HEK293 (cell line): ENCODE measurements around the gene ZNF468.
"Not testable (repeated sequence)": the region's sequence is repeated elsewhere in the genome, so short reads cannot be mapped to it uniquely, and the experiment has no call there.

Source experiments
- CTCF ChIA-PET: fragments of 350-600 bp; formaldehyde crosslinking; extraction: SDS; loops from one replicate; lab custom pipeline; 2021; ENCODE audit warnings: antibody characterized with exemption; lab: Yijun Ruan, JAX
- POLR2A ChIA-PET: fragments of 300-600 bp; formaldehyde crosslinking; extraction: SDS; loops from one replicate; lab custom pipeline; 2020; ENCODE audit warnings: antibody characterized with exemption, inconsistent platforms; lab: Yijun Ruan, JAX
- H3K27ac ChIP-seq: fragments of 200-500 bp; sonication (Bioruptor generic); 2 replicates; pipeline ENCODE4 v1.5.1; 2014; ENCODE audit warnings: low read depth, low read length, control low read depth, inconsistent platforms; ENCODE audit errors: extremely low read depth
- H3K36me3 ChIP-seq, 2 experiments: fragments of 200-500 bp in 1 of 2; sonication (Bioruptor generic) in 1 of 2; 1 replicate in 1 of 2; 2 replicates in 1 of 2; pipeline ENCODE4 v1.5.1; 2014 to 2017; ENCODE audit warnings: inconsistent platforms in 2 of 2, low read length in 2 of 2; ENCODE audit not compliant: control insufficient read depth in 2 of 2, insufficient read depth in 1 of 2
- H3K4me1 ChIP-seq: fragments of 200-500 bp; sonication (Bioruptor generic); 2 replicates; pipeline ENCODE4 v1.5.1; 2014; ENCODE audit warnings: mild to moderate bottlenecking, low read length, inconsistent platforms; ENCODE audit not compliant: control insufficient read depth, insufficient read depth
- H3K4me3 ChIP-seq: 2 replicates; pipeline ENCODE4 v1.5.1; 2011; ENCODE audit warnings: low read depth, mild to moderate bottlenecking, control low read depth, low read length, moderate library complexity
- H3K9me3 ChIP-seq: fragments of 200-500 bp; sonication (Bioruptor generic); 2 replicates; pipeline ENCODE4 v1.5.1; 2014; ENCODE audit warnings: low read depth, low read length, inconsistent platforms; ENCODE audit not compliant: control insufficient read depth, insufficient read depth
- MYNN ChIP-seq: fragments of 450-650 bp; formaldehyde crosslinking; IDR thresholded peaks from 2 replicates; pipeline ENCODE4 v1.5.1; 2016; ENCODE audit warnings: missing biosample characterization, missing genetic modification characterization, borderline replicate concordance
- YY2 ChIP-seq: fragments of 450-650 bp; formaldehyde crosslinking; IDR thresholded peaks from 2 replicates; pipeline ENCODE4 v1.5.1; 2016; ENCODE audit warnings: missing biosample characterization, missing genetic modification characterization
- ZNF114 ChIP-seq: fragments of 450-650 bp; formaldehyde crosslinking; IDR thresholded peaks from 2 replicates; pipeline ENCODE4 v1.5.0; 2017; ENCODE audit warnings: missing biosample characterization, missing genetic modification characterization
- ZNF623 ChIP-seq: fragments of 450-650 bp; formaldehyde crosslinking; IDR thresholded peaks from 2 replicates; pipeline ENCODE4 v1.5.1; 2016; ENCODE audit warnings: missing biosample characterization, missing genetic modification characterization
- ZNF660 ChIP-seq: fragments of 450-650 bp; IDR thresholded peaks from 2 replicates; pipeline ENCODE4 v1.5.1; 2018; ENCODE audit warnings: missing biosample characterization, mild to moderate bottlenecking, missing genetic modification characterization
- ZNF670 ChIP-seq: fragments of 450-650 bp; formaldehyde crosslinking; IDR thresholded peaks from 2 replicates; pipeline ENCODE4 v1.5.1; 2016; ENCODE audit warnings: missing biosample characterization, missing genetic modification characterization, low read depth
- ZNF785 ChIP-seq: fragments of 450-650 bp; formaldehyde crosslinking; IDR thresholded peaks from 2 replicates; pipeline ENCODE4 v1.5.1; 2016; ENCODE audit warnings: missing biosample characterization, missing genetic modification characterization
- TF ChIP-seq, protein P1 (sequence below): fragments of 450-650 bp; formaldehyde crosslinking; IDR thresholded peaks from 2 replicates; pipeline ENCODE4 v1.5.1; 2016; ENCODE audit warnings: missing biosample characterization, missing genetic modification characterization
- TF ChIP-seq, protein P2 (sequence below): fragments of 450-650 bp; formaldehyde crosslinking; IDR thresholded peaks from 2 replicates; pipeline ENCODE4; 2016; ENCODE audit warnings: missing biosample characterization, missing genetic modification characterization
- TF ChIP-seq, protein P3 (sequence below): fragments of 450-650 bp; formaldehyde crosslinking; IDR thresholded peaks from 2 replicates; pipeline ENCODE4 v1.5.1; 2016; ENCODE audit warnings: missing biosample characterization, missing genetic modification characterization, borderline replicate concordance

The ZNF468 gene

DNA sequence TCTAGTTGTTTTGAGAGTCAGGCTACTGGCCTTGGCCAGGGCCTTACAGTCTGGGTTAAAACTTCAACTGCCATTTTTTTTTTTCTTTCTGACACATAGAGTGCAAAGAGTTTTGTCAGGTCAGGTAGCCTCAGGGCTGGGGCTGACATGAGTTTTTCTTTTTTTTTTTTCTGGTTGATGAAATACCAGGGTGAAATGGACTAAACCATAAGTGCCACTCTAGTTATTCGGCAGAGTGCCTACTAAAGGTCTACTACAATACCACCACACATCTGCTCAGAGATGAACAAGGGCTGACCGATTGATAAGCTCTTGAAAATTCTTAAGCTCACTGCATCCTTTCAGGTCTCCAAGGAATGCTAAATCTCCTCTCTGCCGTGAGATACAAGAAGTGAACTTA lies 44.4 kb upstream of the ZNF468 start:
- CTCF ChIA-PET: no interaction called here
- Histone ChIP-seq H3K27ac (no peak overlapping the region), H3K4me1 (no peaks in the 10 kb centered on the region), H3K36me3 (peaks cover 0 to under 1% of the 10 kb centered on the region in 2 experiments; a peak in 1 of 3 replicates), H3K9me3 (no peaks in the 10 kb centered on the region), H3K4me3 (no peak overlapping the region)
- POLR2A ChIA-PET: interaction anchor here (0.6 kb wide), 1 partner anchor 24 kb away, joined by 3 read pairs; no protein-coding TSS in a partner anchor
- no peak for TF ChIP-seq MYNN (tag by site-specific recombination)
- TF ChIP-seq, protein P1, sequence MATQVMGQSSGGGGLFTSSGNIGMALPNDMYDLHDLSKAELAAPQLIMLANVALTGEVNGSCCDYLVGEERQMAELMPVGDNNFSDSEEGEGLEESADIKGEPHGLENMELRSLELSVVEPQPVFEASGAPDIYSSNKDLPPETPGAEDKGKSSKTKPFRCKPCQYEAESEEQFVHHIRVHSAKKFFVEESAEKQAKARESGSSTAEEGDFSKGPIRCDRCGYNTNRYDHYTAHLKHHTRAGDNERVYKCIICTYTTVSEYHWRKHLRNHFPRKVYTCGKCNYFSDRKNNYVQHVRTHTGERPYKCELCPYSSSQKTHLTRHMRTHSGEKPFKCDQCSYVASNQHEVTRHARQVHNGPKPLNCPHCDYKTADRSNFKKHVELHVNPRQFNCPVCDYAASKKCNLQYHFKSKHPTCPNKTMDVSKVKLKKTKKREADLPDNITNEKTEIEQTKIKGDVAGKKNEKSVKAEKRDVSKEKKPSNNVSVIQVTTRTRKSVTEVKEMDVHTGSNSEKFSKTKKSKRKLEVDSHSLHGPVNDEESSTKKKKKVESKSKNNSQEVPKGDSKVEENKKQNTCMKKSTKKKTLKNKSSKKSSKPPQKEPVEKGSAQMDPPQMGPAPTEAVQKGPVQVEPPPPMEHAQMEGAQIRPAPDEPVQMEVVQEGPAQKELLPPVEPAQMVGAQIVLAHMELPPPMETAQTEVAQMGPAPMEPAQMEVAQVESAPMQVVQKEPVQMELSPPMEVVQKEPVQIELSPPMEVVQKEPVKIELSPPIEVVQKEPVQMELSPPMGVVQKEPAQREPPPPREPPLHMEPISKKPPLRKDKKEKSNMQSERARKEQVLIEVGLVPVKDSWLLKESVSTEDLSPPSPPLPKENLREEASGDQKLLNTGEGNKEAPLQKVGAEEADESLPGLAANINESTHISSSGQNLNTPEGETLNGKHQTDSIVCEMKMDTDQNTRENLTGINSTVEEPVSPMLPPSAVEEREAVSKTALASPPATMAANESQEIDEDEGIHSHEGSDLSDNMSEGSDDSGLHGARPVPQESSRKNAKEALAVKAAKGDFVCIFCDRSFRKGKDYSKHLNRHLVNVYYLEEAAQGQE (tag by site-specific recombination): no peak
- TF ChIP-seq, protein P2, sequence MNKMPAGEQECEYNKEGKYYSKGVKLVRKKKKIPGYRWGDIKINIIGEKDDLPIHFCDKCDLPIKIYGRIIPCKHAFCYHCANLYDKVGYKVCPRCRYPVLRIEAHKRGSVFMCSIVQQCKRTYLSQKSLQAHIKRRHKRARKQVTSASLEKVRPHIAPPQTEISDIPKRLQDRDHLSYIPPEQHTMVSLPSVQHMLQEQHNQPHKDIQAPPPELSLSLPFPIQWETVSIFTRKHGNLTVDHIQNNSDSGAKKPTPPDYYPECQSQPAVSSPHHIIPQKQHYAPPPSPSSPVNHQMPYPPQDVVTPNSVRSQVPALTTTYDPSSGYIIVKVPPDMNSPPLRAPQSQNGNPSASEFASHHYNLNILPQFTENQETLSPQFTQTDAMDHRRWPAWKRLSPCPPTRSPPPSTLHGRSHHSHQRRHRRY (tag by site-specific recombination): no peak

DNA sequence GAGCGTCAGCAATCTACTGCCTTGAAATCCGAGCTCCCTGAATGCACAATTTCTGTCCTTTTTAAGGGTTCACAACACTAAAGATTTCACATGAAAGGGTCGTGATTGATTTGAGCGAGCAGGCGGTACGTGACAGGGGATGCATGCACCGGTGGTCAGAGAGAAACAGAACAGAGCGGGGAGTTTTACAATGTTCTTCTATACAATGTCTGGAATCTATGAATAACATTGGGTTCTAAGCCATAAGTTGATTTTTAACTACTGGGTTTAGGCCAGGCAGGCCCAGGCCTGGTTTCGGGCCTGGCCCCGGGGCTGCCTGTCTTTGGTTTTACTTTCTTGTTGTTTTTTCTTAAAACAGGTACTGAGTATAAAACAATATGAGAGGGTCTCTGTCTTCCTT lies 41.2 kb upstream of the ZNF468 start:
- H3K4me1 ChIP-seq, H3K4me3 ChIP-seq, CTCF ChIA-PET, H3K27ac ChIP-seq, H3K36me3 ChIP-seq, POLR2A ChIA-PET, H3K9me3 ChIP-seq: not testable (repeated sequence)

DNA sequence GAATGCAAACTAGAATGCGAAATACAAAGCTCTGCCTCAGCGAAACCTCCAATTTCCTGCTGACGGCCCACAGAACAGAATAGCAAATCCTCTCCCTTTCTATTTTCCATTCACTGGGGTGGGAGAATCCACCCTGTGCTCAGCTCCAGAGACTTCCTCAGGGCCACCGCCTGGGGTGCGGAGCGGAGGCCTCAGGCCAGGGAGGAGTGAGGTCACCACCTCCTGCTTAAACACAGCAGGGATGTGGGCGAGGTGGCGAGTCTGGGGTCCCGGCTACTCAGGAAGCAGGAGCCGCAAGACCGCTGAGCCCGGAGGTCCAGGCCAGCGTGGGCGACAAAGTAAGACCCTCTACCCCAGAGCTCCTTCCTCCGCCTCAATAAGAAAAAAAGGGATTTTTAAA lies 40.7 kb upstream of the ZNF468 start:
- H3K9me3 ChIP-seq: no peaks in the 10 kb centered on the region
- no peak overlapping the region for H3K27ac ChIP-seq
- no peaks in the 10 kb centered on the region for H3K36me3 ChIP-seq
- no peak for TF ChIP-seq ZNF623 (tag by site-specific recombination)
- TF ChIP-seq YY2 (tag by site-specific recombination): no peak
- TF ChIP-seq, protein P3, sequence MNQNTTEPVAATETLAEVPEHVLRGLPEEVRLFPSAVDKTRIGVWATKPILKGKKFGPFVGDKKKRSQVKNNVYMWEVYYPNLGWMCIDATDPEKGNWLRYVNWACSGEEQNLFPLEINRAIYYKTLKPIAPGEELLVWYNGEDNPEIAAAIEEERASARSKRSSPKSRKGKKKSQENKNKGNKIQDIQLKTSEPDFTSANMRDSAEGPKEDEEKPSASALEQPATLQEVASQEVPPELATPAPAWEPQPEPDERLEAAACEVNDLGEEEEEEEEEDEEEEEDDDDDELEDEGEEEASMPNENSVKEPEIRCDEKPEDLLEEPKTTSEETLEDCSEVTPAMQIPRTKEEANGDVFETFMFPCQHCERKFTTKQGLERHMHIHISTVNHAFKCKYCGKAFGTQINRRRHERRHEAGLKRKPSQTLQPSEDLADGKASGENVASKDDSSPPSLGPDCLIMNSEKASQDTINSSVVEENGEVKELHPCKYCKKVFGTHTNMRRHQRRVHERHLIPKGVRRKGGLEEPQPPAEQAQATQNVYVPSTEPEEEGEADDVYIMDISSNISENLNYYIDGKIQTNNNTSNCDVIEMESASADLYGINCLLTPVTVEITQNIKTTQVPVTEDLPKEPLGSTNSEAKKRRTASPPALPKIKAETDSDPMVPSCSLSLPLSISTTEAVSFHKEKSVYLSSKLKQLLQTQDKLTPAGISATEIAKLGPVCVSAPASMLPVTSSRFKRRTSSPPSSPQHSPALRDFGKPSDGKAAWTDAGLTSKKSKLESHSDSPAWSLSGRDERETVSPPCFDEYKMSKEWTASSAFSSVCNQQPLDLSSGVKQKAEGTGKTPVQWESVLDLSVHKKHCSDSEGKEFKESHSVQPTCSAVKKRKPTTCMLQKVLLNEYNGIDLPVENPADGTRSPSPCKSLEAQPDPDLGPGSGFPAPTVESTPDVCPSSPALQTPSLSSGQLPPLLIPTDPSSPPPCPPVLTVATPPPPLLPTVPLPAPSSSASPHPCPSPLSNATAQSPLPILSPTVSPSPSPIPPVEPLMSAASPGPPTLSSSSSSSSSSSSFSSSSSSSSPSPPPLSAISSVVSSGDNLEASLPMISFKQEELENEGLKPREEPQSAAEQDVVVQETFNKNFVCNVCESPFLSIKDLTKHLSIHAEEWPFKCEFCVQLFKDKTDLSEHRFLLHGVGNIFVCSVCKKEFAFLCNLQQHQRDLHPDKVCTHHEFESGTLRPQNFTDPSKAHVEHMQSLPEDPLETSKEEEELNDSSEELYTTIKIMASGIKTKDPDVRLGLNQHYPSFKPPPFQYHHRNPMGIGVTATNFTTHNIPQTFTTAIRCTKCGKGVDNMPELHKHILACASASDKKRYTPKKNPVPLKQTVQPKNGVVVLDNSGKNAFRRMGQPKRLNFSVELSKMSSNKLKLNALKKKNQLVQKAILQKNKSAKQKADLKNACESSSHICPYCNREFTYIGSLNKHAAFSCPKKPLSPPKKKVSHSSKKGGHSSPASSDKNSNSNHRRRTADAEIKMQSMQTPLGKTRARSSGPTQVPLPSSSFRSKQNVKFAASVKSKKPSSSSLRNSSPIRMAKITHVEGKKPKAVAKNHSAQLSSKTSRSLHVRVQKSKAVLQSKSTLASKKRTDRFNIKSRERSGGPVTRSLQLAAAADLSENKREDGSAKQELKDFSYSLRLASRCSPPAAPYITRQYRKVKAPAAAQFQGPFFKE (tag by site-specific recombination): no peak
- no peak for TF ChIP-seq ZNF785 (tag by site-specific recombination)
- no peak for TF ChIP-seq ZNF114 (tag by site-specific recombination)
- TF ChIP-seq ZNF660 (tag by site-specific recombination): no peak
- TF ChIP-seq ZNF670 (tag by site-specific recombination): no peak
- H3K4me1 ChIP-seq: no peaks in the 10 kb centered on the region
- H3K4me3 ChIP-seq: no peak overlapping the region
- POLR2A ChIA-PET: no interaction called here
- CTCF ChIA-PET: no interaction called here
